HG03060 (cell line): ENCODE data around the gene KANSL1L.
A peak's percentile ranks its signal among the peaks of the same experiment; 100 is the strongest.

Source experiments
- ATAC-seq: cut with Tn5 transposase; IDR thresholded peaks from one replicate; pipeline ENCODE4 v1.9.1; 2021; ENCODE audit warnings: low read depth, moderate number of reproducible peaks; ENCODE audit not compliant: unreplicated experiment

The KANSL1L gene

DNA sequence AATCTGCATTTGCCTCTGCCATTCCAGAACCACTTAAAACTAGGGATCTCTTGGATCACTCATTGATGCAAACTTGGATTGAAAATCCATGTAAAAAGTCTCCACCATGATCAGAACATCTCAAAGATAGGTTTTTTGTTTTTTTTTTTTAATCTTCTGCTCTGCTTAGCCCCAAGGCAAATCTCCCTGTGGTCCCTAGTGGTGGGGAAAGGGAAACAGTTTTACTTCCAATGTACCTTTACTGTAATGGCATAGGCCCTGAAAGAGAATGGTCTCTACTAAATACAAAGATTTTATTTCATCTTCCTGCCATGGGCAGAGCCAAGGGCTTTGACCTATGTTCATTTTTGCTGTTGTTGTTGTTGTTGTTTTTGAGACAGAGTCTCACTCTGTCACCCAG lies 78.4 kb downstream of the KANSL1L start:
- ATAC-seq: no peak

DNA sequence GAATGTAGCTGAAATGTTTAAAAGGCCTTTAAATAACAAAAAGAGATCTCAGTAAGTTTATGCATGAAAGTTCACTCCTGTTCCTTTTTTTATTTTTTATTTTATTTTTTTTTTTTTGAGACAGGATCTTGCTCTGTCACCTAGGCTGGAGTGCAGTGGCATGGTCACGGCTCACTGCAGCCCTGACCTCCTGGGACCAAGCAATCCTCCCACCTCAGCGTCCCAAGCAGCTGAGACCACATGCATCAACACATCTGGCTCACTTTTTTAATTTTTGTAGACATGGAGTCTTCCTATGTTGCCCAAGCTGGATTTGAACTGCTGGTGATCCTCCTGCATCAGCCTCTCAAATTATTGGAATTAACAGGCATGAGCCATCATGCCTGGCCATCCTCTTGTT lies 84.3 kb downstream of the KANSL1L start:
- ATAC-seq: no peak

GRCh38 chr2:210086292-210086691 lies 84.9 kb downstream of the KANSL1L start:
- no peak for ATAC-seq

GRCh38 chr2:210072922-210073509 lies 98.2 kb downstream of the KANSL1L start:
- peak; percentile 70 for ATAC-seq

GRCh38 chr2:210072493-210072892 lies 98.7 kb downstream of the KANSL1L start:
- no peak for ATAC-seq

- no peak for ATAC-seq
Observed at GRCh38 chr2:210063306-210063705, 107.9 kb downstream of the KANSL1L start.

GRCh38 chr2:210055825-210056224 lies 115.4 kb downstream of the KANSL1L start:
- no peak for ATAC-seq

GRCh38 chr2:210054696-210055095 lies 116.5 kb downstream of the KANSL1L start:
- no peak for ATAC-seq

GRCh38 chr2:210050885-210051284 lies 120.3 kb downstream of the KANSL1L start:
- no peak for ATAC-seq

- no peak for ATAC-seq
Observed at GRCh38 chr2:210049831-210050230, 121.4 kb downstream of the KANSL1L start.

DNA sequence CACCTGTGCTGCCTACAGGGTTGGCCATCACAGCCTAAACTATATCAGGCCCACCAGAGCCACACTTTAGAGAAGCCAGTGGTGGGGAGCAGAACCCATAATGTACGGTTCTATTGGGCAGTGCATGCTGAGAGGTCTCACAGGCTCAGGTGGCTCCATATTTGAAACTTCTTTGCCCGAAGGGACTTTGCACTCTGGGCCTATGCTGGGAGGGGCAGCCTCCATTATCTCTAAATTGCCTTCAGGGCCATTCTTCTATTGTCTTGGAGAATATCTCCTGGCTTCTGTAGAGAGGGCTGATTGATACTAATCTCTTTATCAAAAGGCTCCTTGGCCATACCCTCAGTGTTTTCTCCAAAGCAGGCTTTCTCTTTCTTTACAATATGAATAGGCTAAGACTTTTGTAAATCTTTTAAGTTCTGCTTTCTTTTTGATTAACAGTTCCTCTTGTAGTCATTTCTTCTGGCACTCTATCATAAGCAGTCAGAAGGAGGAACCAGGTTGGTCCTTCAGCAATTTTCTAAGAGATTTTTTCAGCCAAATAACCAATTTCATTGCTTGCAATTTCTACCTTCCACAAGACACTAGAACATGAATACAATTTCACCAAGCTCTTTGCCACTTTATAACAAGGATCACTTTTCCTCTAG lies 124.2 kb downstream of the KANSL1L start:
- ATAC-seq: no peak

DNA sequence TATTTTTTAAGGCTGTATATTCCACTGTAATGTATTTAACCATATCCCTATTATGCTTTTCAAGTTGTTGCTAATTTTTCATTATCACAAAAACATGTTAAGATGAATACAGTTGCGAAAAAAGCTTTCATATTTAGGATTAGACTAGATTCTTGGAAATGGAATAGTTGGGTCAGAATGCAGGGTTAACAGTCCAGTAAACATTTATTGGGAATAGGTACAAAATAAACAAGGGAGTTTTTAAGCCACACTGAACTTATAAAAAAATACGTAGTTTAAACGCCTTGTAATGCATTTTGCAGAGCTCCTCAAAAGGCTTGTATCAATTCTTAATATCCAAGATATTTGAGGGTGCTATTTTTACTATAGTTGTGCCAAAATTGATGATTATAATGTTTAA lies 133.1 kb downstream of the KANSL1L start:
- ATAC-seq: no peak

DNA sequence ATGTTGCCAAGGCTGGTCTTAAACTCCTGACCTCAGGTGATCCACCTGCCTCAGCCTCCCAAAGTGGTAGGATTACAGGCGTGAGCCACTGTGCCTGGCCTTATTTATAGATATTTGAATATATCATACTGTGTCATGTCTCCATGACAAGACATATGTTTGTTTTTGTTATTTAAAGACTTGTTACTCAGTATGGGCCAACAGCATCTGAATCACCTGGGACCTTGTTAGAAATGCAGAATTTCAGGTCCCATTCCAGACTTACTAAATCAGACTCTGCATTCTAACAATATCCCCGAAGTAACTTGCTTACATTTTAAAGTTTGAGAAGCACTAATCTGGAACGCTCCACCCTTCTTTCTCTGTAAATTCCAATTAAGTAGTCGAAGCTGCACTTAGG lies 135.5 kb downstream of the KANSL1L start:
- ATAC-seq: no peak

- ATAC-seq: no peak
Observed at GRCh38 chr2:210034087-210034683, 137.0 kb downstream of the KANSL1L start.

- ATAC-seq: no peak
Observed at GRCh38 chr2:210028178-210028577, 143.0 kb downstream of the KANSL1L start.

GRCh38 chr2:210027608-210028007 lies 143.6 kb downstream of the KANSL1L start:
- no peak for ATAC-seq

- ATAC-seq: no peak
Observed at GRCh38 chr2:210022824-210023223, 148.4 kb downstream of the KANSL1L start.

- ATAC-seq: no peak
Observed at GRCh38 chr2:210020138-210020537, 151.1 kb downstream of the KANSL1L start.

DNA sequence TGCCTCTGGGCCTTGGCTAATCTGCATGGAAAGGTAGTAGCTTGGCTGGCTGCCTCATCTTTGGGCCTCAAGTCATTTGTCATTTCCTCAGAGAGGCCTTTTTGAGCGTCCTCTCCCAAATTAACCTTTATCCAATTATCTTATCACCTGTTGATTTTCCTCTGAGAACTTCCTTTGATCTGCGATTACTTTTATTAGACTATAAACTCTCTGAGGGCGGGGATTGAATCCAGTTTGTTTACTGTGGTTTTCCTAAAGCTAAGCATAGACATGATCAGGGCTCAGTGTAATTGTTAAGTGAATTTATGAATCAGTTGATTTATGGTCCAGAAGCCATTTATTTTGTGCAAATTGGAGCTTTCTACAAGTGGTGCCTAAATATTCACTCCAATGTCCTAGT lies 161.3 kb downstream of the KANSL1L start:
- no peak for ATAC-seq

DNA sequence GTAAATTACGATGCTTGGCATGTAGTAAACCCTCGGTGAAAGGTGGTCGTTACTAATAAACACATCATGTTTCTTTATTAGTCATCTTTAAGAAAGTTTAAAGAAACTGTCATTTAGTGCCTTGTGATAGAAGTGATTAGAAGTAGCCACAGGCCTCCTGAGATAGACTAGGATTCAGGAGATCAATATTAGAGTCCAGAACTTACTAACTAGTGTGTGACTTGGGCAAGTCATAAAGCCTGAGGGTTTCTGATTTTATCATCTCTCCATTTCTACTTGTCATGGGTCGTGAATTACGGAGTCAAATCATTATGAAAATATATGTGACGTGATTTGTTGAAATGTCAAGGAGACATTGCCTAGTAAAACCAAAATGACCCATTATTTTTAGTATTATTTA lies 162.1 kb downstream of the KANSL1L start:
- ATAC-seq: no peak

GRCh38 chr2:210007895-210008294 lies 163.3 kb downstream of the KANSL1L start:
- no peak for ATAC-seq

DNA sequence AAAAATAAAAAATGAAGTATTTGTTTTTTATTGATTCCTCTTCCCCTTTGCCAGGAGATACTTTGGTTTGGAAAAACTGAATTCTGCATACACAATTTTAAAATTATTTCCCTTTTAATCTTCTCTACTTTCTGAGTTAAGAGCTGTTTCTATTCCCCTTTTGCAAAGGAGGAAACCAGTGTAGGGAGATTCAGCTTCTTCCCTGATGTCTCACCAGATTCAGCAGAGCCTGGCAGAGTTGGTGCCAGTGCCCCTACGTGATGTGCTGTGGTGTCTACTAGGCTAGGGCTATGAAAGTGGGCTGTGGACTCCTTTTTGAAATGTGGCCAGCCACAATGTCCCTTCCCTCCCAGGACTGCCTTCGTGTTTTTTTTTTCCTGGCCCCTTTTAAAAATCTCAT lies 166.3 kb downstream of the KANSL1L start:
- ATAC-seq: no peak
